Heart right ventricle (tissue), 16 donors: ENCODE results near the gene VDAC2. TPM values are rescaled to one million over a fixed set of nuclear protein-coding genes. Genes with fewer than 3 reads are reported as not detected.

Experiments
- ATAC-seq, 8 donors: fragments of 200-7000 bp; cut with Tn5 transposase; one replicate each; pipeline ENCODE4 v1.9.1; 2020; ENCODE audit warnings: mild to moderate bottlenecking in 8 of 8, moderate library complexity in 8 of 8, moderate number of reproducible peaks in 1 of 8
- DNase-seq, 2 donors: peaks; one replicate each; pipeline ENCODE4 v3.0.0-alpha.2; 2020
- H3K27ac ChIP-seq, 10 donors: fragments of 200-600 bp; sonication (generic) in 2 of 10; one replicate each; pipeline versions ENCODE4 v1.5.0 to v1.8.0; 2020 to 2022; ENCODE audit warnings: mild to moderate bottlenecking in 3 of 10
- H3K27me3 ChIP-seq, 7 donors: fragments of 200-600 bp; one replicate each; pipeline ENCODE4 v1.8.0; 2021 to 2022; ENCODE audit warnings: mild to moderate bottlenecking in 2 of 7
- H3K36me3 ChIP-seq, 9 donors: fragments of 200-600 bp; sonication (generic) in 1 of 9; one replicate each; pipeline versions ENCODE4 v1.5.0 to v1.8.0; 2020 to 2022; ENCODE audit warnings: mild to moderate bottlenecking in 2 of 9
- H3K4me1 ChIP-seq, 9 donors: fragments of 200-600 bp; sonication (generic) in 1 of 9; one replicate each; pipeline versions ENCODE4 v1.5.0 to v1.8.0; 2020 to 2022; ENCODE audit warnings: mild to moderate bottlenecking in 4 of 9
- H3K4me3 ChIP-seq, 10 donors: fragments of 200-600 bp; sonication (generic) in 2 of 10; one replicate each; pipeline versions ENCODE4 v1.5.0 to v1.8.0; 2020 to 2022; ENCODE audit warnings: mild to moderate bottlenecking in 7 of 10, moderate library complexity in 2 of 10
- H3K9me3 ChIP-seq, 11 donors: fragments of 200-600 bp in 10 of 11; sonication (generic) in 2 of 11; one replicate each; pipeline versions ENCODE4 v1.5.0 to v1.8.0; 2013 to 2022; ENCODE audit warnings: mild to moderate bottlenecking in 2 of 11, control low read depth in 1 of 11, moderate library complexity in 1 of 11
- CTCF ChIP-seq, 9 donors: fragments of 200-600 bp; sonication (generic) in 2 of 9; IDR thresholded peaks; one replicate each; pipeline versions ENCODE4 v1.5.0 to v1.8.0; 2021 to 2022; ENCODE audit warnings: antibody characterized with exemption in 9 of 9, mild to moderate bottlenecking in 5 of 9, moderate library complexity in 1 of 9
- WGBS, 2 donors: extraction: QIAGEN DNeasy Blood & Tissue Kit; methylation state at CpG; one replicate each; pipeline ENCODE4 v1.1.7; 2013; ENCODE audit warnings: inconsistent platforms in 1 of 2; 5-methylcytosine and 5-hydroxymethylcytosine counted together
- intact Hi-C, 10 donors: fragments of 100-400 bp; cut with DNase I; formaldehyde crosslinking; loops; one replicate each; pipeline versions ENCODE4 v1.11.1 to v1.14.2; 2022
- polyA plus RNA-seq, 2 donors: library from polyadenylated mRNA; stranded (reverse); fragments of 200-250 nt; gene quantifications; one replicate each; pipeline ENCODE4 v1.2.3, GENCODE V29; 2013
- total RNA-seq, 10 donors: library from RNA; stranded (reverse); fragmentation: NEBNext Ultra II Directional in 3 of 10; extraction: Animal tissue kit (Norgen Biotek cat#: 25700) in 3 of 10; gene quantifications; one replicate each; pipeline versions ENCODE4 v1.2.1 to v1.2.4, GENCODE V29; 2021 to 2023
- donor health status: Arrhythmogenic right ventricular cardiomyopathy.
- donor health status: ischemic (EF 13 %, LVEDD 7.1; RV severe dilation, severe dysfunction).
- donor health status: healthy with polysubstance abuse.
- donor health status: DM: no; HTN: yes; CAD: no.
- donor health status: DM: no; HTN: no; CAD: no.
- donor health status: ischemic (EF 25% LVEDD 6.9; RV normal size, moderate dysfunction).
- donor health status: ischemic (EF 25% LVEDD 5.7; RV mildly dilated, moderate dysfunction).
- donor health status: healthy.
- donor health status: DM: yes; HTN: yes; CAD: no.
- donor health status: Ischemic cardiomyopathy.
- donor health status: ischemic (EF 35%, LVEDD 5.7; RV mildly dilated, moderate dysfunction).
- donor health status: nonischemic (EF 11% LVEDD 7.7; RV severe dilation, severe dysfunction).
- donor health status: DM: yes; HTN: yes; CAD: no.
- donor health status: PGD.
- donor health status: ischemic (EF 29% LVEDD 5.4; RV normal size, mild dysfunction).
- donor health status: nonischemic (EF 23%, LVEDD 6.1; RV moderate dilation, normal function).

VDAC2 gene
- total and polyA plus RNA-seq, 12 donors, result 193 to 606 (median 484) TPM

DNA sequence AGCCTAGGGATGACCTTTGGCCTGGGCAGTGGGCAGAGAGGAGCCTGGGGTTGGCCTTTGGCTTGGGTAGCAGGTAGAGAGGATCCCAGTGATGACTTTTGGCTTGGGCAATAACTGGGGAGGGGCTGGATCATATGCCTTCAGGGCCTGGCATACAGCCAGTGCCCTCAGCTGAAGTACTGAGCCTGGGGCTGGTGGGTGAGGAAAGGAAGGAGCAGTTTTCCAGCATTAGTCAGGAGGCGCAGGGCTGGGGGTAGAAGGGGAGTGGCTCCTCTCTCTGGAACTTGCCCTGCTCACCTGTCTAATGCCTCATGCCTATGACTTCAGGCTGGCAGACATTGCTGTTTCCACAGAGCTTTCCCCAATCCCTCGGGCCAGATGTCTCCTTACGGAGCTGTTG is 40.3 kb downstream of the VDAC2 start:
- Histone ChIP-seq H3K27ac (no peak overlapping the region), H3K9me3 (peaks cover 0 to 36% (median 17%) of the 10 kb centered on the region in 11 donors), H3K36me3 (no peaks in the 10 kb centered on the region), H3K27me3 (no peaks in the 10 kb centered on the region), H3K4me1 (no peaks in the 10 kb centered on the region), H3K4me3 (no peak overlapping the region)
- ATAC-seq, result no peak
- intact Hi-C loops, result no loop called here
- 88 to 95% methylated on average over 3 of the region's 3 CpGs for WGBS, 2 donors
- DNase-seq, result no peak
- TF ChIP-seq CTCF (IDR thresholded peaks at IDR 0.05), result no peak

DNA sequence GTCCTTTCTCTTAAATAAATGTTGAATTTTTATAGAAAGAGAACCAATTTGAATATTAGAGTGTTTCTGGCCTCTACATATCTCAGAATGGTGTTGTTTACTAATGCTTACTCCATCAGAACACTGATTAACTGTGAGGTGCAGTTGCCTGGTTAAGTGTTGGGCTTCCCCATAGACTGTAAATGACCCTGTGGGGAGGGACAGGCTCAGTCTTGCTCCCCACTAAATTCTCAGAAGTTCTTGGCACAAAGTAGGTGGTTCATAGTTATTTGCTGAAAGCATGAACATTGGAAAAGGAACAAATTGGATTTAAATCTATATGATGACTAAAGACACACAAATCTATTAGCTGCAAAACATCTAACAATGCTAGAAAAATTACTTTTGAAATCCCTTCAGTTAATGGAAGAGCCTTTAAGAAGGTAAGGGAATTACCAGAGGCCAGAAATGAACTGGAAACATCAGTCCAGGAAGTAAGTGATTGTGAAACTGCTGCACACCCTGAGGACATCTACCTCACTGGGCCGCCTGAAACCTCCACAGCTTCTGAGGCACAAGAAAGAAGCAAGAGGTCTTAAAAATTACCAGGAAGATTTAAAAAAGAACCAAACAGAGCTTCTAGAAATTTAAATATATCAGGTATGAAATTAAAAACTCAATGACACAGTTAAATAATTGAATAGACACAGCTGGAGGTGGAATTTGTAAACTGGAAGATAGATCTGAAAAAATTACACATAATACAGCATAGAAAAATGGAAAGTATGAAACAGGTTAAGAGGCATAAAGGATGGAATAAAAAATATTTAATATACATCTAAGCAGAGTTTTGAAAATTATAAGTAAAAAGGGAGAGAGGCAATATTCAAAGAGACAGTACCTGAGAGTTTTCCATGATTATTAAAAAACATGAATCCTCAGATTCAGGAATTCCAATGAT is 43.0 kb downstream of the VDAC2 start:
- Histone ChIP-seq H3K27me3 (no peaks in the 10 kb centered on the region), H3K36me3 (no peaks in the 10 kb centered on the region), H3K27ac (no peak overlapping the region), H3K4me1 (no peaks in the 10 kb centered on the region), H3K9me3 (peaks cover 0 to 36% (median 17%) of the 10 kb centered on the region in 11 donors), H3K4me3 (no peak overlapping the region)
- ATAC-seq (no peak), DNase-seq (no peak)
- intact Hi-C loops, result no loop called here
- TF ChIP-seq CTCF (IDR thresholded peaks at IDR 0.05), result no peak
- WGBS, 2 donors, result 98 to 100% methylated on average over 1 of the region's 1 CpG

GRCh38 chr10:75254739-75255138 is 44.1 kb downstream of the VDAC2 start:
- ATAC-seq (no peak), DNase-seq (no peak)
- no peak for TF ChIP-seq CTCF (IDR thresholded peaks at IDR 0.05)
- Histone ChIP-seq H3K27me3 (no peaks in the 10 kb centered on the region), H3K9me3 (peaks cover 0 to 36% (median 17%) of the 10 kb centered on the region in 11 donors), H3K36me3 (no peaks in the 10 kb centered on the region), H3K4me1 (no peaks in the 10 kb centered on the region), H3K27ac (no peak overlapping the region), H3K4me3 (no peak overlapping the region)
- intact Hi-C loops, result no loop called here
- WGBS, 2 donors, result 97 to 99% methylated on average over 2 of the region's 2 CpGs

DNA sequence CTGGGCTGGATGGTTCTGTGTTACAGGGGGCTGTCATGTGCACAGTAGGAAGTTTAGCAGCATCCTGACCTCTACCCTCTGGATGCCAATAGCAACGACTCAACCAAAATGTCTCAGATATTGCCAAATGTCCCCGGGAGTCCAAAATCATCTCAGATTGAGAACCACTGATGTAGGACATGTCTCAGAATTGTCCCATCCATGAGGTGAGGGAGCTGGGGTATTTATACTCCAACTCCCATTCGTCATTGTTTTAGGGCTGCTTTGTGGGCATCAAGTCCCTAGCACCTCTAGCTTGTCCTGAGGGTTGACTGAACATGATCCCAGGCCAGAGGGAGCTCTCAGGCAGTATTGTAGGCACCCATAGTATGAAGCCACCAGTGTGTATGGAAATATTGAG is 50.4 kb downstream of the VDAC2 start:
- intact Hi-C loops, result no loop called here
- H3K27me3 ChIP-seq, result no peaks in the 10 kb centered on the region
- H3K9me3 ChIP-seq, result peaks cover 0 to under 1% (median 0%) of the 10 kb centered on the region in 11 donors
- no peak for ATAC-seq
- H3K4me3 ChIP-seq, result no peak overlapping the region
- WGBS, 2 donors, result 63 to 81% methylated on average over 3 of the region's 3 CpGs
- no peak for DNase-seq
- H3K27ac ChIP-seq, result no peak overlapping the region
- no peak for TF ChIP-seq CTCF (IDR thresholded peaks at IDR 0.05)
- peaks cover 0 to 6% (median 0%) of the 10 kb centered on the region in 9 donors for H3K4me1 ChIP-seq
- H3K36me3 ChIP-seq, result no peaks in the 10 kb centered on the region
